Islet precursor cell (in vitro differentiated cells): ENCODE results near the gene ITFG1.
"Not testable (repeated sequence)": the region's sequence is repeated elsewhere in the genome, so short reads cannot be mapped to it uniquely, and the experiment has no call there.

Source experiments
- DNase-seq: peaks from one replicate; pipeline ENCODE4 v3.0.0-alpha.2; 2018

ITFG1 gene

GRCh38 chr16:47408491-47408890 lies 52.4 kb downstream of the ITFG1 start:
- DNase-seq: no peak

DNA sequence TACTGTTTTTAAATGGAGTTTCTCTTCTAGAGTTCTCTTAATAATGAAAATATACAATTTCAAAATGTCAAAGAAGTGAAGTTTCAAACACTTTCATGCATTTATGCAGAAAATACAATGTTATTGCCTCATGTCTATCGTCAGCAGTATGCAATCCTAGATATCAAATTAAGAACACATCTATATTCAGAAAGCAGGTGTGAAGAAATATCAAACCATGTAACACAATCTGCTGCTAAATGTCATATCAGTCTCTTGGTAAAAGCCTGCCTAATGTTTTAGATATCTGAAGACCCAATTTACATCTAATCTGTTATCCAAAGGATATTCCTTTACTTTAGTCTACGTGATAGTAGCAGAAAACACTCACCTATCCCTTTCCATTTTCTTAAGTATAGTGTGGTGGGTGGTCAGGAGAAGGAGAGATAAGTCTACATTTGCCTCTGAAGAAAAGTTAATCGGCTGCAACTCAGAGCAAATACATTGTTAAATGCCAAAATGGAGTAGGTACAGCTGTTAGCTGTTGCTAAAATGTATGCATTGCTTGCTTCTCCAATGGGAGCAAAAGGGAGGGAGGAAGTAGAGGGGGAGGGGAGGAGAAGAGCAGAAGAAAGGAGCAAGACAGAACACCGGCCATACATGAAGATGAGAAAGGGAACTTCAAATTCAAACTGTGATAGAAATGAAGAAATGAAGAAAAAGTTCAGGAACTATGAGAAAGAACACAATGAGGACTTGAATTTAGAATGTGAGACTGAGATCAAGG lies 64.9 kb downstream of the ITFG1 start:
- DNase-seq: no peak

- peak; percentile 69 for DNase-seq
These were observed 68.8 kb downstream of the ITFG1 start for GRCh38 chr16:47392081-47392480.

GRCh38 chr16:47388705-47389104 lies 72.2 kb downstream of the ITFG1 start:
- peak; percentile 62 for DNase-seq

- peak; percentile 60 for DNase-seq
These were observed 73.7 kb downstream of the ITFG1 start for GRCh38 chr16:47387026-47387734.

- peak; percentile 64 for DNase-seq
These were observed 74.6 kb downstream of the ITFG1 start for GRCh38 chr16:47386201-47386718.

DNA sequence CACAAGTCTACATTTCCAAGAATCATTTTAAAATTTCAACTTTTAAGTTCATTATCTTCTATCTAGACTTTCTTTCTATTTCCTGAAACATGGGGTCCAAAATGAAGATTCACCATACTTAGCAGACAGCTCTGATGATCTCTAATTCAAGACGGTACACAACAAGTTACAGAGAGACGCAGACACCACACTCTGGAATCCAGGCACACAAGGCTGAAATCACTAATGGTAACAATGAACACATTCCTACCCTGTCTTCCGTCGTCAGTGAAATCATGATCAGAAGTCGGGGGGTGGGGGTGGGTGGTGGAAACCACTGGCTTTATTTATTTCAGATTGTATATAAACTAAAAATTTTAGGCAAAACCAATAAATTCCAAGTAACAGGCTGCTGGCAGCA lies 78.5 kb downstream of the ITFG1 start:
- DNase-seq: no peak

DNA sequence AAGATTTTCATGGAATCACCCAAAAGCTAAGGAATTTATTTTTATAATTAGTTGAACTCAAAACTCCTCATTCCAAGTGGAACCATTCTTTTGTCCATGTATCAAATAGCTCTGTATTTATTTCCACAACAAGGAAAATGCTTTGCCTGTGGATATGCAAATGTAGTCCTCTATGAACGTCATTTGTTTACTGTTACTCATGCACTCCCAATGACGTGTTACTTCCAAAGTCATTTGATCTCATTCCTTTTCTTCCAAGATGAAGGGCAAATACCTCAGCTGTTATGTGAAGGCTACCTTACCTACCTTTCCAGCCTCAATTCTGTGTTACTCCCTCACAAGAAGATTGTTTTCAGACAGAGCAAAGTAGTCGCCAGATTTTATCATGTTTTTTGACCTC lies 83.7 kb downstream of the ITFG1 start:
- DNase-seq: no peak

GRCh38 chr16:47375423-47375822 lies 85.4 kb downstream of the ITFG1 start:
- no peak for DNase-seq

GRCh38 chr16:47374629-47375028 lies 86.2 kb downstream of the ITFG1 start:
- no peak for DNase-seq

- DNase-seq: no peak
These were observed 89.4 kb downstream of the ITFG1 start for GRCh38 chr16:47371271-47372014.

DNA sequence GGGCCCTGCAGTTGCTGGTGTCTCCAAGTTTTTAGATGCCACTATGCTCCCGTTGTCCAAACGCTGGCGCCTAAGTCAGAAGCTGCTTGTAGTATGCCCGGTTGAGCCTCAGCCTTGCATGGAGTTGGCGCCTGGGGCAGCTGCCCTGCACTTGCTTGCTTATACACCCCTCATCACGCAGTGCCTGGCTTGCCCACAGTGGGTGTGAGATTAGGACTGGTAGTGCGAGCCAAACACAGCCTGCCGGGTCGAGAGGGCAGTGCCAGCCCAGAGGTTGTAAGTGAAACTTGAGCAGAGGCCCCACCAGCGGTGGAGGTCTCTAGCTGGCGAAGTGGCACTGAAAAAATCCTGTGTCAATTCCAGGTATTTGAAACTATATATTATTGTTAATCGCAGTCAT lies 90.3 kb downstream of the ITFG1 start:
- no peak for DNase-seq

GRCh38 chr16:47366228-47366627 lies 94.6 kb downstream of the ITFG1 start:
- no peak for DNase-seq

- DNase-seq: no peak
These were observed 97.1 kb downstream of the ITFG1 start for GRCh38 chr16:47363761-47364160.

- no peak for DNase-seq
These were observed 101.4 kb downstream of the ITFG1 start for GRCh38 chr16:47359478-47359877.

DNA sequence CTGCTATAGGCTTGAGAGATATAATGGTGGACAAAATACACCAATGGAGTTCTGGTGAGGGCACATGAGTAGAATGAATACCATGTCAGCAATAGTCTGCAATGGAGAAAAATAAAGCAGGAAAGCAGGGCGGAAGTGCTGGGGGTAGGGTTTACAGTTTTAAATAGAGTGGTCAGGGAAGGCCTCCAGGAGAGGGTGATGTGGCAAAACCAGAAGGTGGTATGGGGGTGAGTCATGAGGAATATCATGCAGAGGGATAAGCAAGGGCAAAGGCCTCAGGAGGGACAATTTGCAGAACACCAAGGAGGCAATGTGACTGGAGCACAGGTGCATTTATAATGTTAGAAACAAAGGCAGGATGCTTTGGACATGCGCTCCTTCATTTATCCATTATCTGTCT lies 102.0 kb downstream of the ITFG1 start:
- DNase-seq: no peak

- not testable (repeated sequence) for DNase-seq
These were observed 111.8 kb downstream of the ITFG1 start for GRCh38 chr16:47349029-47349428.

GRCh38 chr16:47347021-47347696 lies 113.7 kb downstream of the ITFG1 start:
- not testable (repeated sequence) for DNase-seq

GRCh38 chr16:47342055-47342454 lies 118.8 kb downstream of the ITFG1 start:
- DNase-seq: no peak

DNA sequence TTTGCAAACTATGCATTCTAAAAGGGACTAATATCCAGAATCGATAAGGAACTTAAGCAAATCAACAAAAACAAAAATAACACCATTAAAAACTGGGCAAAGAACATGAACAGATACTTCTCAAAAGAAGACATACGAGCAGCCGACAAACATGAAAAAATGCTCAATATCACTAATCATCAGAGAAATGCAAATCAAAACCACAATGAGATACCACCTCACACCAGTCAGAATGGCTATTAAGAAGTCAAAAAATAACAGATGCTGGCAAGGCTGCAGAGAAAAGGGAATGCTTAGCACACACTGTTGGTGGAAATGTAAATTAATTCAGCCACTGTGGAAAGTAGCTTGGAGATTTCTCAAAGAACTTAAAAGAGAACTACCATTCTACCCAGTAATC lies 130.3 kb downstream of the ITFG1 start:
- not testable (repeated sequence) for DNase-seq

DNA sequence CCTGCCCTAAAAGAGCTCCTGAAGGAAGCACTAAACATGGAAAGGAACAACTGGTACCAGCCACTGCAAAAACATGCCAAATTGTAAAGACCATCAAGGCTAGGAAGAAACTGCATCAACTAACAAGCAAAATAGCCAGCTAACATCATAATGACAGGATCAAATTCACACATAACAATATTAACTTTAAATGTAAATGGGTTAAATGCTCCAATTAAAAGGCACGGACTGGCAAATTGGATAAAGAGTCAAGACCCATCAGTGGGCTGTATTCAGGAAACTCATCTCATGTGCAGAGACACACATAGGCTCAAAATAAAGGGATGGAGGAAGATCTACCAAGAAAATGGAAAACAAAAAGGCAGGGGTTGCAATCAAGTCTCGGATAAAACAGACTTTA lies 136.6 kb downstream of the ITFG1 start:
- DNase-seq: not testable (repeated sequence)

- DNase-seq: no peak
These were observed 137.6 kb downstream of the ITFG1 start for GRCh38 chr16:47323241-47323640.
